Body of pancreas (tissue), 4 donors: ENCODE data around the gene GTPBP4. TPM values are rescaled to one million over a fixed set of nuclear protein-coding genes. Genes with fewer than 3 reads are reported as not detected.
A peak's percentile ranks its signal among the peaks of the same experiment; 100 is the strongest.

ENCODE experiments used
- ATAC-seq: fragments of 150-250 bp; one replicate; pipeline ENCODE4 v1.9.1; 2016
- DNase-seq, 4 donors: peaks; one replicate each; pipeline ENCODE4 v3.0.0-alpha.2; 2019
- H3K27ac ChIP-seq, 4 donors: fragments of 200-600 bp; sonication (generic); 1 replicate in 3 of 4; 2 replicates in 1 of 4; pipeline versions ENCODE4 v1.5.1 to v1.6.1; 2016 to 2019; ENCODE audit warnings: mild to moderate bottlenecking in 1 of 4, mixed read lengths in 1 of 4, moderate library complexity in 1 of 4
- H3K27me3 ChIP-seq, 2 donors: fragments of 200-600 bp; sonication (generic); one replicate each; pipeline ENCODE4 v1.6.0; 2016; ENCODE audit warnings: mild to moderate bottlenecking in 1 of 2
- H3K36me3 ChIP-seq, 2 donors: fragments of 200-600 bp; sonication (generic); replicated peaks in 1 of 2; 2 replicates each; pipeline ENCODE4 v1.5.1; 2016; ENCODE audit warnings: low read depth in 2 of 2; ENCODE audit not compliant: insufficient read depth in 1 of 2
- H3K4me1 ChIP-seq: fragments of 200-600 bp; sonication (generic); one replicate; pipeline ENCODE4 v1.6.0; 2016
- H3K4me3 ChIP-seq, 2 donors: fragments of 200-600 bp; sonication (generic); 1 replicate in 1 of 2; 2 replicates in 1 of 2; pipeline ENCODE4 v1.5.1; 2016 to 2019
- H3K9me3 ChIP-seq, 3 donors: fragments of 200-600 bp; sonication (generic); 1 replicate in 2 of 3; 2 replicates in 1 of 3; pipeline ENCODE4 v1.5.1; 2016
- CTCF ChIP-seq, 7 experiments: fragments of 450-650 bp in 4 of 7; fragments of 200-600 bp in 3 of 7; sonication (generic) in 3 of 7; IDR thresholded peaks; one replicate each; pipeline ENCODE4 v1.5.1; 2016 to 2019; ENCODE audit warnings: antibody characterized with exemption in 7 of 7
- POLR2A ChIP-seq, 3 donors: fragments of 450-650 bp; IDR thresholded peaks; one replicate each; pipeline ENCODE4 v1.6.1; 2016; ENCODE audit warnings: antibody characterized with exemption in 3 of 3, mild to moderate bottlenecking in 2 of 3
- WGBS, 2 donors: methylation state at CpG; one replicate each; pipeline ENCODE4 v1.1.5; 2017; 5-methylcytosine and 5-hydroxymethylcytosine counted together
- intact Hi-C: fragments of 100-400 bp; cut with DNase I; formaldehyde crosslinking; loops from one replicate; pipeline ENCODE4 v1.15.1; 2023
- total RNA-seq, 2 donors: library from RNA; depleted of rRNA; stranded (reverse); fragments of >200 nt; gene quantifications; one replicate each; pipeline ENCODE4 v1.1.0, GENCODE V29; 2016

Gene GTPBP4
- total RNA-seq, 2 donors from 2014 or later, result 8.3 to 20.4 TPM

DNA sequence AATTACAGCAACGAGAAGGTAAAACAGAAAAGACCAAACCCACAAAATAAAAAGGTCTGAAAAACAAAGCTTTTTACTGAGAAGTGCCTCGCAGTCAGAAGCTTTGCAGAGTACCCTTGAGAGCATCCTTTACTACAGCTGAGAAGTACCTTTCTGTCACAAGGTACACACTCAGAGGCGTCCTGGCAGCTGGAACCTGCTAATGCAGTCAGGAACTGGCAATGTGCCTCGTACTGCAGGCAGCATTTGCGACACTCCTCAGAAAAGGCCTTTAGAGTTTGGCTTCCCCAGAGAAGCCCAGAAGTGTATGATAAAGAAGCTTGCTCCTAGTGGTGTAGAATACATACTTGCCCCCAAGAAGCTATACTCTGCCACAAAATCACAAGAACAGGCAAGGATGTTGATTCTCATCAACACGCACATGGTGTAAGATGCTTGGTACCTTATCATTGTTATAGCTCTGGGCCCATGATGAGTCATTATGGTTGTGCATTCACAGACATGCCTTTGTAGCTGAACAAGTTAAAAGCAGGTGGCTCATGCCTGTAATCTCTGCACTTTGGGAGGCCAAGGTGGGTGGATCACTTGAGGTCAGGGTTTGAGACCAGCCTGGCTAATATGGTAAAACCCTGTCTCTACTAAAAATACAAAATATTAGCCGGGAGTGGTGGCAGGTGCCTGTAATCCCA, 2.0 kb upstream of the GTPBP4 start:
- Histone ChIP-seq H3K4me1 (peaks cover 25% of the 10 kb centered on the region), H3K27me3 (no peaks in the 10 kb centered on the region), H3K4me3 (no peak overlapping the region), H3K9me3 (no peaks in the 10 kb centered on the region), H3K36me3 (no peaks in the 10 kb centered on the region), H3K27ac (no peak overlapping the region)
- intact Hi-C loops, result loop anchor here (10.0 kb wide), 1 partner anchor 51 kb away; the partner anchor contains the start of gene LARP4B
- DNase-seq, result peak in 3 of 4 donors; percentile 25 to 44 (median 43)
- 75 to 83% methylated on average over 5 to 7 of the region's 7 CpGs for WGBS, 2 donors
- TF ChIP-seq POLR2A (IDR thresholded peaks at IDR 0.05) (no peak), CTCF (IDR thresholded peaks at IDR 0.05) (no peak)
- no peak for ATAC-seq

DNA sequence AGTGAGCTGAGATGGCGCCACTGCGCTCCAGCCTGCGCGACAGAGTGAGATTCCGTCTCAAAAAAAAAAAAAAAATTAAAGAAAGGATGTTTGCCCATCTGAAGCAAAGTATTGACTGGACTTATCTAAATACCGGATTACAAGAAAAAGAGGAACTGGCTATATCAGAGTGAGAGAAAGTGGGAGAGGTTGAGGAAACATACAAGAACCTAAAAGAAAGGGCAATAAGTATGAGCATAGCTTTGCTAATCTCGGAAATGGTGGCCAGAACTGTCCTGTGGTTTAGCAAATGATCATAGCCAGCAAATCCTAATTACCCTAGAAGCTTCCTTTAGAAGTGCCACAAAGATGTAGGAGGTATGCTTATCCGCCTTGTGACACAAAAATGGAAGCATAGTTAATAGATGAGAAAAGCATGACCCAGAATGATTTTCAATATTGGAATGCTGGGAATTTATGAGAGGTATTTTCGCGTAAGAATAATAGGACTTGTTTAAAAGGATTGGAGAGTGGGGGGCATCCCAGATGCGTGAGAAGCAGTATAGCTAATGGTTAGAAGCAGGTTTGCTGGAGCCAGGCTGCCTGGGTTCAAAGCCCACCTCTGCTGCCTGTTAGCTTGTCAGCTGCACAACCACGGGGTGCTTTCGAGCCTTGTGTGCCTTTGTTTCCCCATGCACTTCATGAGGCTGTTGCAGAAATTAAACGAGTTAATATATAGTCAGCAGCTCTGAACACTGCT, 1.2 kb upstream of the GTPBP4 start:
- no peak for ATAC-seq
- no peak for TF ChIP-seq POLR2A (IDR thresholded peaks at IDR 0.05)
- no peak for TF ChIP-seq CTCF (IDR thresholded peaks at IDR 0.05)
- intact Hi-C loops, result loop anchor here (10.0 kb wide), 1 partner anchor 52 kb away; the partner anchor contains the start of gene LARP4B

DNA sequence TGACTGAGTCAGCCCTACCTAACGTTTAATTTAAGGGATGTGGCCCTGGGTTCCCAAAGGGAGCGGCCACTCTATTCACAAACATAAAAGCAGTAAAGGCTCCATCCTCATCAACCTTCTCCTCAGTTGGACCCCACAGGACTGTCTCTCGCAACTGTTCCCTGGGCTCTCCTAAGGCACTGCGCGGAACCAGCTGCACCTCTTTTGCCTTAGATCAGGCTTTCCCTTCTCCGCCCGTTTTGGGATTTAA, 689 bp upstream of the GTPBP4 start:
- H3K27me3 ChIP-seq, result no peaks in the 10 kb centered on the region
- TF ChIP-seq CTCF (IDR thresholded peaks at IDR 0.05), result no peak
- TF ChIP-seq POLR2A (IDR thresholded peaks at IDR 0.05), result no peak
- ATAC-seq (no peak), DNase-seq (no peak)
- H3K9me3 ChIP-seq, result no peaks in the 10 kb centered on the region
- intact Hi-C loops, result loop anchor here (10.0 kb wide), 1 partner anchor 53 kb away; the partner anchor contains the start of gene LARP4B
- H3K4me3 ChIP-seq, result peak overlapping the region; percentile 88 to 100
- peak overlapping the region; percentile 80 to 92 (median 87) for H3K27ac ChIP-seq
- peaks cover 25% of the 10 kb centered on the region for H3K4me1 ChIP-seq
- no peaks in the 10 kb centered on the region for H3K36me3 ChIP-seq
- 0 to 3% methylated on average over 7 of the region's 7 CpGs for WGBS, 2 donors

More for the DNA sequence above, 1.2 kb upstream of the GTPBP4 start:
- 61 to 68% methylated on average over 14 of the region's 14 CpGs for WGBS, 2 donors
- DNase-seq, result no peak
- peaks cover 25% of the 10 kb centered on the region for H3K4me1 ChIP-seq
- H3K9me3 ChIP-seq, result no peaks in the 10 kb centered on the region
- H3K27me3 ChIP-seq, result no peaks in the 10 kb centered on the region
- H3K4me3 ChIP-seq, result peak overlapping the region; percentile 88 to 100
- H3K36me3 ChIP-seq, result no peaks in the 10 kb centered on the region
- H3K27ac ChIP-seq, result peak overlapping the region in 2 of 4 donors; percentile 86 to 92

DNA sequence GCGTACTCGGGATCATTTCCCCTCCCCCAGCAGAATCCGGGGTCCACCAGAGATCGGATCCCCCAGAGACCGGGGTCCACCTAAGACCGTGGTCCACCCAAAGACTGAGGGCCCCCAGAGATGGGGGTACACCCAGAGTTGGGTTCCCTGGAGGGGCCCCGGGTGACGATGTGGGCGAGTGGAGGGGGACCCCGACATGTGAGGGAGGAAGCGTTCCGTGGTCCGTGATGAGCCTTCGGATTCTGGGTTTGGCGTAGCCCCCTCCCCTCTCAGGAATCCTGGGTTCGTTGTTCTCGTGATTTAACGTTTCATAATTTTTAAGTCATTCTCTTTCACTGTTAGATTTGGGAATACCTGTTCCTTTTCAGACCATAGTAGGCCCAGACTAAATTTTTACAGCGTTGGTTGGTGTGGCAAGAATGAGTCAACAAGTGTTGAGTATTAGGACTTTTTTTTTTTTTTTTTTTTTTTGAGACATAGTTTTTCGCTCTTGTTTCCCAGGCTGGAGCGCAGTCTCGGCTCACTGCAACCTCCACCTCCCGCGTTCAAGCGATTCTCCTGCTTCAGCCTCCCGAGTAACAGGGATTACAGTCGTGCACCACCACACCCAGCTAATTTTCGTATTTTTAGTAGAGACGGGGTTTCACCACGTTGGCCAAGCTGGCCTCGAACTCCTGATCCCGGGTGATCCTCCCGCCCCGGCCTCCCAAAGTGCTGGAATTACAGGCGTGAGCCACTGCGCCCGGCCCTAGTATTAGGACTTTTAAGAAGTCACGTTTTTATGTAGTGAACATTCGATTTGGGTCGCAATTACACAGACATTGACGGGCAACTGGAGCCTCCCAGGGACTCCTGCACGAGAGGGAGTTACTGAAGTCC, 672 bp downstream of the GTPBP4 start:
- ATAC-seq, result no peak
- WGBS, 2 donors, result 23 to 43% methylated on average over 28 to 42 of the region's 42 CpGs

More for the DNA sequence above, 672 bp downstream of the GTPBP4 start:
- intact Hi-C loops, result loop anchor here (10.0 kb wide), 1 partner anchor 54 kb away; the partner anchor contains the start of gene LARP4B
- TF ChIP-seq CTCF (IDR thresholded peaks at IDR 0.05) (no peak), POLR2A (IDR thresholded peaks at IDR 0.05) (no peak)
- H3K27me3 ChIP-seq, result no peaks in the 10 kb centered on the region
- peaks cover 25% of the 10 kb centered on the region for H3K4me1 ChIP-seq
- H3K4me3 ChIP-seq, result peak overlapping the region; percentile 88 to 100
- peak overlapping the region; percentile 80 to 92 (median 87) for H3K27ac ChIP-seq
- DNase-seq, result no peak
- H3K36me3 ChIP-seq, result no peaks in the 10 kb centered on the region
- H3K9me3 ChIP-seq, result no peaks in the 10 kb centered on the region
